ENCODE data around the gene LIF.
"Not testable (repeated sequence)": the region's sequence is repeated elsewhere in the genome, so short reads cannot be mapped to it uniquely, and the experiment has no call there.

LIF gene

DNA sequence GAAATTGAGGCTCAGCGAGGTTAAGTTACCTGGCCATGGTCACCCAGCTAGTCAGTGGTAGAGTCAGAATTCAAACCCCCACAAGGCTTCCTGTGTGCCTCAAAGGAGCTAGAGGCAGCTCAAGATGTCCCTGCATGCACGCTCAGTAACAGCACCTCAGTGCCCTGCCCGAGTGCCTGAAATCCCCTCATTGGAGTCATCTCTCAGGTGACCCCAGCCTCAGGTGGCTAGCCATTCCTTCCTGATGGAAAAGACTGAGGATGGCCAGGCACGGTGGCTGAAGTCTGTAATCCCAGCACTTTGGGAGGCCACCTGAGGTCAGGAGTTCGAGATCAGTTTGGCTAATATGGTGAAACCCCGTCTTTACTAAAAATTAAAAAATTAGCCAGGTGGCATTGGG is 36.9 kb downstream of the LIF start:
- no peaks in the 10 kb centered on the region for H3K36me3 ChIP-seq (ENCODE audit: insufficient read depth, low read length)
- no peak overlapping the region for H3K4me3 ChIP-seq (ENCODE audit: low read depth in 1 of 2, low read length in 2 of 2)
- no peaks in the 10 kb centered on the region for H3K27me3 ChIP-seq (ENCODE audit: control insufficient read depth in 1 of 2, insufficient read depth in 2 of 2, low read length in 2 of 2)
- H3K9ac ChIP-seq (ENCODE audit: low read length), result no peak overlapping the region
- H3K27ac ChIP-seq (ENCODE audit: low read depth, low read length), result no peak overlapping the region
- H3K9me3 ChIP-seq (ENCODE audit: low read length), result no peaks in the 10 kb centered on the region
- H3K4me1 ChIP-seq (ENCODE audit: insufficient read depth, low read length), result peaks cover 23% of the 10 kb centered on the region

GRCh38 chr22:30208631-30209603 is 37.6 kb downstream of the LIF start:
- no peaks in the 10 kb centered on the region for H3K9me3 ChIP-seq (ENCODE audit: low read length)
- H3K9ac ChIP-seq (ENCODE audit: low read length), result no peak overlapping the region
- H3K36me3 ChIP-seq (ENCODE audit: insufficient read depth, low read length), result no peaks in the 10 kb centered on the region
- no peak overlapping the region for H3K27ac ChIP-seq (ENCODE audit: low read depth, low read length)
- H3K4me1 ChIP-seq (ENCODE audit: insufficient read depth, low read length), result peaks cover 27% of the 10 kb centered on the region
- H3K4me3 ChIP-seq (ENCODE audit: low read depth in 1 of 2, low read length in 2 of 2), result no peak overlapping the region
- H3K27me3 ChIP-seq (ENCODE audit: control insufficient read depth in 1 of 2, insufficient read depth in 2 of 2, low read length in 2 of 2), result no peaks in the 10 kb centered on the region

GRCh38 chr22:30206944-30207343 is 39.6 kb downstream of the LIF start:
- H3K9ac ChIP-seq (ENCODE audit: low read length), result no peak overlapping the region
- H3K27me3 ChIP-seq (ENCODE audit: control insufficient read depth in 1 of 2, insufficient read depth in 2 of 2, low read length in 2 of 2), result no peaks in the 10 kb centered on the region
- H3K4me3 ChIP-seq (ENCODE audit: low read depth in 1 of 2, low read length in 2 of 2), result no peak overlapping the region
- H3K4me1 ChIP-seq (ENCODE audit: insufficient read depth, low read length), result peaks cover 23% of the 10 kb centered on the region
- H3K9me3 ChIP-seq (ENCODE audit: low read length), result no peaks in the 10 kb centered on the region
- H3K36me3 ChIP-seq (ENCODE audit: insufficient read depth, low read length), result no peaks in the 10 kb centered on the region
- no peak overlapping the region for H3K27ac ChIP-seq (ENCODE audit: low read depth, low read length)

DNA sequence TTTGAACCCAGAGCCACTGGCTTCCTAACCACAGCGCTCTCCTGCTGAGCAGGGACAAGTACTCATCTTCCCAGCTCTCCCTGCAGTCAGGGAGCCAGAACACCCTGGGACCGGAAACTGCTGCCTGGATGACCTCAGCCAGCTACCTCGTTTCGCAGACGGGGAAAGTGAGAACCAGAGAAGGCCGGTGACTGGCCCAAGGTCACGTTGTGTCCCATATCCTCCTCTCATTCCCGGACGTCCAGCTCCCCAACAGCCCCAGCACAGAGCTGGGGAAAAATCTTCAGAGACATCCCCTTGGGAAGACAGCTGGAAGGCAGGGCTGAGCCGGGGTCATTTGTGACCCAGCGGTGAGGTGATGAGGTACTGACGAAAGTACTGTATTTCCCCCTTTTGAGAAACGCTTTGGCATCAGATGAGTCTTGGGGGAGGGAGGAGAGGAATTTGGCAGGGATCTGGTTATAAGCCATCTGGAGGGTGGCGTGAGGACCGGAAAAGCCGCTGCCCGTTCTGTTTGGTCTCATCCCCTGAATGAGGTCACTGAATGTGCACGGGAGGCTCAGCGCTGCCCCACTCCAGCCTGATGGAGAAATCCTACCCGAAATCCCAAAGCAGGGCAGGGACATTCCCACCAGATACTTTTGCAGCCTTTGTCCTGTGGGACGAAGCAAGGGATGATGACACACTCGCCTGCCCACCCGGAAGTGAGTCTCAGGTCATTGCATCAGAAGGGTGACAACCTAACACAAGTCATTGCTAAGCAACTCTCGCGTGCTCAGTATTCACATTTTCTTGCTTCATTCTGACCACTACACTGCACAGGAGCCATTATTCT is 41.1 kb downstream of the LIF start:
- Histone ChIP-seq H3K27me3 (ENCODE audit: control insufficient read depth in 1 of 2, insufficient read depth in 2 of 2, low read length in 2 of 2) (no peaks in the 10 kb centered on the region), H3K4me1 (ENCODE audit: insufficient read depth, low read length) (peaks cover 23% of the 10 kb centered on the region), H3K27ac (ENCODE audit: low read depth, low read length) (no peak overlapping the region), H3K4me3 (ENCODE audit: low read depth in 1 of 2, low read length in 2 of 2) (no peak overlapping the region), H3K36me3 (ENCODE audit: insufficient read depth, low read length) (no peaks in the 10 kb centered on the region), H3K9me3 (ENCODE audit: low read length) (no peaks in the 10 kb centered on the region), H3K9ac (ENCODE audit: low read length) (no peak overlapping the region)

DNA sequence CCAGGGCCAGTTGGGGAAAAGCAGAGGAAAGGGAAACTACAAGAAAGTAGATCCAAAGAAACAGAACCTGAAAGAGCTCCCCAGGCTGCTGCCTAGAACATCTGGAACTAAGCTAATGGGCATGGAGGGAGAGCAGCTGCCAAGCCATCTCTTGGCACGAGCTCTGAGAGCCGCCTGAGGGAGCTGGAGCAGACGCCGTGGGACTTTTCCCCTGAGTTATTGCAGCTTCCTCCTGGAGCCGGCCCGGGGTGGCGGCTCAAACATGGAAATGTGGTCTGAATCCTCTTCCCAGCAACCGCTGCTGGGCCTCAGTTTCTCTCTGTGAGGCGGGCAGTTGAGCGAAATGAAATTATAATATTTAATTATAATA is 41.8 kb downstream of the LIF start:
- H3K27ac ChIP-seq (ENCODE audit: low read depth, low read length), result no peak overlapping the region
- H3K9ac ChIP-seq (ENCODE audit: low read length), result no peak overlapping the region

DNA sequence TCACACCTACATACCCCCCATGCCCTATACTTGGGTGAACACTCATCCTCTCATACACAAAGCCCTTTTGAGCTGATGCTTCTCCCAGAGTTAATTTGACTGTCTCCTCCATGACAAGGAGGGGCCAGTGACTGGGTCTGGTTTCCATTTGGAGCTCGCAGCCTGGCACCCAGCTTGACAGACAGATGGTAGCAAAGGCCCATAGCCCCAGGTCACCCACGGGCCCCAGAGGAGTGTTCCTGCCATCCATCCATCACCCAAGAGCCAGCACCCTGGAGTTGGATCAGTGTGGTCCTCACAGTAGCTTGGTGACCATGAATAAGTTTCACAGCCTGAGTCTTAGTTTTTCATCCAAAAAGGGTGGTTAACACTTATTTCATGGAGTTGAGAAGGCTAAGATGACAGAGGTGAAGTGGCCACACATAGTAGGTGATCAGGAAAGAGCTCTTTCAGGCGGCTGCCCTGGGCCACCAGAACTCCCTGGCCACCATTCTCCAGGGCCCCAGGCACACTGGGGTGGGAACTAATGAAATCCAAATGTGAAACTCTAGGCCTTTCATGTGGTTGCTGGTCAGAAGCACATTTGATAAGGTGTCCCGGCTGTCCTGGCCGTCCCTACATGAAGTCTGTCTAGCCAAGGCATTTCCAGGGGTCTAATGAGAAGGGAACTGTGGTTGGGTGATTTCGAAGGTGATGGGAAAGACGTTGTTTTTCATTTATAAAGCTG is 42.4 kb downstream of the LIF start:
- Histone ChIP-seq H3K27me3 (ENCODE audit: control insufficient read depth in 1 of 2, insufficient read depth in 2 of 2, low read length in 2 of 2) (no peaks in the 10 kb centered on the region), H3K36me3 (ENCODE audit: insufficient read depth, low read length) (no peaks in the 10 kb centered on the region), H3K27ac (ENCODE audit: low read depth, low read length) (no peak overlapping the region), H3K4me1 (ENCODE audit: insufficient read depth, low read length) (peaks cover 23% of the 10 kb centered on the region), H3K9me3 (ENCODE audit: low read length) (no peaks in the 10 kb centered on the region), H3K9ac (ENCODE audit: low read length) (no peak overlapping the region), H3K4me3 (ENCODE audit: low read depth in 1 of 2, low read length in 2 of 2) (no peak overlapping the region)

More for the DNA sequence above, 41.8 kb downstream of the LIF start:
- Histone ChIP-seq H3K4me3 (ENCODE audit: low read depth in 1 of 2, low read length in 2 of 2) (no peak overlapping the region), H3K27me3 (ENCODE audit: control insufficient read depth in 1 of 2, insufficient read depth in 2 of 2, low read length in 2 of 2) (no peaks in the 10 kb centered on the region), H3K36me3 (ENCODE audit: insufficient read depth, low read length) (no peaks in the 10 kb centered on the region), H3K9me3 (ENCODE audit: low read length) (no peaks in the 10 kb centered on the region), H3K4me1 (ENCODE audit: insufficient read depth, low read length) (peaks cover 23% of the 10 kb centered on the region)

GRCh38 chr22:30202531-30203006 is 44.0 kb downstream of the LIF start:
- Histone ChIP-seq H3K9me3 (ENCODE audit: low read length) (no peaks in the 10 kb centered on the region), H3K9ac (ENCODE audit: low read length) (no peak overlapping the region), H3K27ac (ENCODE audit: low read depth, low read length) (no peak overlapping the region)

GRCh38 chr22:30201945-30202344 is 44.6 kb downstream of the LIF start:
- peaks cover 19% of the 10 kb centered on the region for H3K4me1 ChIP-seq (ENCODE audit: insufficient read depth, low read length)

More at GRCh38 chr22:30202531-30203006, 44.0 kb downstream of the LIF start:
- no peaks in the 10 kb centered on the region for H3K27me3 ChIP-seq (ENCODE audit: control insufficient read depth in 1 of 2, insufficient read depth in 2 of 2, low read length in 2 of 2)
- no peaks in the 10 kb centered on the region for H3K36me3 ChIP-seq (ENCODE audit: insufficient read depth, low read length)
- no peak overlapping the region for H3K4me3 ChIP-seq (ENCODE audit: low read depth in 1 of 2, low read length in 2 of 2)
- H3K4me1 ChIP-seq (ENCODE audit: insufficient read depth, low read length), result peaks cover 16% of the 10 kb centered on the region

DNA sequence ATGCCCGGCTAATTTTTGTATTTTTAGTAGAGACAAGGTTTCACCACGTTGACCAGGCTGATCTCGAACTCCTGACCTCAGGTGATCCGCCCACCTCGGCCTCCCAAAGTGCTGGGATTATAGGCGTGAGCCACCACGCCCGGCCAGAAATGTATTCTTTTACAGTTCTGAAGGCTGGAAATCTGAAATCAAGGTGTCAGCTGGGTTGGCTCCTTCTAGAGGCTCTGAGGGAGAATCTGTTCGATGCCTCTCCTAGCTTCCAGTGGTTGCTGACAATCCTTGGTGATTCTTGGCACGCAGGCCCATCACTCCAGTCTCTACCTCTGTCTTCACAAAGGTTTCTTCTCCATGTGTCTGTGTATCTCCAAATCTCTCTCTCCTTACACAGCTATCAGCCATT is 45.7 kb downstream of the LIF start:
- not testable (repeated sequence) for H3K9me3 ChIP-seq (ENCODE audit: low read length); H3K9ac ChIP-seq (ENCODE audit: low read length); H3K4me3 ChIP-seq (ENCODE audit: low read depth in 1 of 2, low read length in 2 of 2); H3K27me3 ChIP-seq (ENCODE audit: control insufficient read depth in 1 of 2, insufficient read depth in 2 of 2, low read length in 2 of 2); H3K27ac ChIP-seq (ENCODE audit: low read depth, low read length); H3K36me3 ChIP-seq (ENCODE audit: insufficient read depth, low read length)
- H3K4me1 ChIP-seq (ENCODE audit: insufficient read depth, low read length), result peaks cover 25% of the 10 kb centered on the region

More at GRCh38 chr22:30201945-30202344, 44.6 kb downstream of the LIF start:
- Histone ChIP-seq H3K27me3 (ENCODE audit: control insufficient read depth in 1 of 2, insufficient read depth in 2 of 2, low read length in 2 of 2) (no peaks in the 10 kb centered on the region), H3K9me3 (ENCODE audit: low read length) (no peaks in the 10 kb centered on the region), H3K9ac (ENCODE audit: low read length) (no peak overlapping the region), H3K36me3 (ENCODE audit: insufficient read depth, low read length) (no peaks in the 10 kb centered on the region), H3K4me3 (ENCODE audit: low read depth in 1 of 2, low read length in 2 of 2) (no peak overlapping the region), H3K27ac (ENCODE audit: low read depth, low read length) (no peak overlapping the region)

DNA sequence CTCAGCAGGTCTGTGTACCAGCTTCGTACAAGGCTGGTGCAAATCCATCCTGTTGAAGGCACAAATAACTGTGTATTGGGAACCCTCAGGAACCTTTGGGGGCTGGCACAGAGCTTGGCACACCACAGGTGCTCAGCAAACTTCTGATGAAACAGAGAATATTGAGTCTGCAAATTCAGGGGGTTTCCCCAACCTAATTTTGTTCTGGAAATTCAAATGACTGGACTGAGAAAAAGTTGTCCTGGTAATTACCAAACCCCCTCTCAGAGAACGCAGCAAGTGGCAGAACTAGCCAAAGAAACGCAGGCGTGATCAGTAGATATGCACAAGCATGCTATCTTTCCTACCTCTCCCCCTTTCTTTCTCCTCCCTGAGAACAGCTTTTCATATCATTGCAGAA is 47.6 kb downstream of the LIF start:
- H3K27ac ChIP-seq (ENCODE audit: low read depth, low read length), result no peak overlapping the region
- H3K9ac ChIP-seq (ENCODE audit: low read length), result no peak overlapping the region
- H3K4me1 ChIP-seq (ENCODE audit: insufficient read depth, low read length), result peaks cover 9% of the 10 kb centered on the region
- H3K36me3 ChIP-seq (ENCODE audit: insufficient read depth, low read length), result no peaks in the 10 kb centered on the region
- H3K9me3 ChIP-seq (ENCODE audit: low read length), result no peaks in the 10 kb centered on the region
- H3K27me3 ChIP-seq (ENCODE audit: control insufficient read depth in 1 of 2, insufficient read depth in 2 of 2, low read length in 2 of 2), result no peaks in the 10 kb centered on the region
- no peak overlapping the region for H3K4me3 ChIP-seq (ENCODE audit: low read depth in 1 of 2, low read length in 2 of 2)

Measured in muscle layer of colon (tissue), 2 donors.